ENCODE measurements around the gene TUFM. TPM values are rescaled to one million over a fixed set of nuclear protein-coding genes. Genes with fewer than 3 reads are reported as not detected.

The TUFM gene
- total RNA-seq, 4 donors from 2014 or later = 63.1 to 106 (median 82.8) TPM

GRCh38 chr16:28842696-28843095 lies 3.5 kb downstream of the TUFM start:
- Histone ChIP-seq H3K4me1 (peaks cover 20 to 35% (median 30%) of the 10 kb centered on the region in 4 donors), H3K36me3 (peaks cover 27 to 51% (median 43%) of the 10 kb centered on the region in 4 donors), H3K4me3 (no peak overlapping the region), H3K9me3 (no peaks in the 10 kb centered on the region), H3K27me3 (no peaks in the 10 kb centered on the region), H3K27ac (replicated peaks in 1 of 4) (no peak overlapping the region)
- TF ChIP-seq POLR2AphosphoS5 (IDR thresholded peaks at IDR 0.05) (no peak), CTCF (IDR thresholded peaks at IDR 0.05) (no peak), EP300 (IDR thresholded peaks at IDR 0.05) (no peak), POLR2A (IDR thresholded peaks at IDR 0.05; ENCODE audit: low read depth) (no peak)
- intact Hi-C loops (cut with DNase I) = loop anchor here (5.0 kb wide), 1 partner anchor 100 kb away; no protein-coding TSS in a partner anchor
- WGBS = 93% methylated on average over 7 of the region's 7 CpGs
- DNase-seq (ENCODE audit: extremely low spot score) = no peak

DNA sequence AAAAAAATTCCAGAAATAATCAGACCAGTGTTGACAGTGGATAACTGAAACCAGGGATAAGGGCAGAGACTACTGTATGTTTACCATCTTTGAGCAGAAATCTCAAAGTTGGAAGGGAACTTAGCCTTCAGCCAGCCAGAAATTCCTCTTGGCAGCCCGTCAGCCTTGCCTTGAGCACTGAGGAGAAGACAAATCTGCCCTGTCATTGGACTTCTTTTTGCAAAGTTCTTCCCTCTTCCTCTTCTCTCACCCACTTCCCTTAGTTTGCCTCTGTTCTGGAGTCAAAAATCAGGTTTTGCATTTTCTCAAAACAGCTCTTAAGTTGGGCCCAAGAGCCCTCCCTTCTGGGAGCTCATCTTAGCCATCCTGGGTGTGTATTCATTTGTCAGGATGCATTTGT lies 6.2 kb downstream of the TUFM start:
- no peak for DNase-seq (ENCODE audit: extremely low spot score)
- H3K4me1 ChIP-seq = peaks cover 3 to 17% (median 10%) of the 10 kb centered on the region in 4 donors
- no peak overlapping the region for H3K4me3 ChIP-seq
- TF ChIP-seq POLR2AphosphoS5 (IDR thresholded peaks at IDR 0.05) = no peak
- no peak for TF ChIP-seq POLR2A (IDR thresholded peaks at IDR 0.05; ENCODE audit: low read depth)
- no peak for TF ChIP-seq EP300 (IDR thresholded peaks at IDR 0.05)
- no peak for TF ChIP-seq CTCF (IDR thresholded peaks at IDR 0.05)
- intact Hi-C loops (cut with DNase I) = loop anchor here (5.0 kb wide), 1 partner anchor 102 kb away; no protein-coding TSS in a partner anchor
- no peaks in the 10 kb centered on the region for H3K9me3 ChIP-seq
- H3K27me3 ChIP-seq = no peaks in the 10 kb centered on the region
- H3K36me3 ChIP-seq = peaks cover 54 to 77% (median 70%) of the 10 kb centered on the region in 4 donors
- 4% methylated on average over 1 of the region's 1 CpG for WGBS
- peak overlapping the region in 1 of 4 donors; percentile 46 for H3K27ac ChIP-seq (replicated peaks in 1 of 4)

- TF ChIP-seq CTCF (IDR thresholded peaks at IDR 0.05) (no peak), EP300 (IDR thresholded peaks at IDR 0.05) (no peak), POLR2AphosphoS5 (IDR thresholded peaks at IDR 0.05) (no peak), POLR2A (IDR thresholded peaks at IDR 0.05; ENCODE audit: low read depth) (no peak)
- Histone ChIP-seq H3K27me3 (no peaks in the 10 kb centered on the region), H3K9me3 (no peaks in the 10 kb centered on the region), H3K27ac (replicated peaks in 1 of 4) (peak overlapping the region in 1 of 4 donors; percentile 46), H3K36me3 (peaks cover 55 to 77% (median 70%) of the 10 kb centered on the region in 4 donors), H3K4me3 (no peak overlapping the region), H3K4me1 (peaks cover 0 to 12% (median 4%) of the 10 kb centered on the region in 4 donors)
- DNase-seq (ENCODE audit: extremely low spot score) = no peak
- 91% methylated on average over 14 of the region's 14 CpGs for WGBS
- intact Hi-C loops (cut with DNase I) = no loop called here
Observed at GRCh38 chr16:28839004-28839639, 7.0 kb downstream of the TUFM start.

- peaks cover 55 to 77% (median 70%) of the 10 kb centered on the region in 4 donors for H3K36me3 ChIP-seq
- no peaks in the 10 kb centered on the region for H3K27me3 ChIP-seq
- no peak for TF ChIP-seq POLR2AphosphoS5 (IDR thresholded peaks at IDR 0.05)
- no peak for TF ChIP-seq EP300 (IDR thresholded peaks at IDR 0.05)
- no peak for TF ChIP-seq POLR2A (IDR thresholded peaks at IDR 0.05; ENCODE audit: low read depth)
- no peak for TF ChIP-seq CTCF (IDR thresholded peaks at IDR 0.05)
- no peak for DNase-seq (ENCODE audit: extremely low spot score)
- no peaks in the 10 kb centered on the region for H3K9me3 ChIP-seq
- H3K4me3 ChIP-seq = no peak overlapping the region
- H3K27ac ChIP-seq (replicated peaks in 1 of 4) = no peak overlapping the region
- H3K4me1 ChIP-seq = peaks cover 0 to 12% (median 4%) of the 10 kb centered on the region in 4 donors
- WGBS = 95% methylated on average over 1 of the region's 1 CpG
- intact Hi-C loops (cut with DNase I) = no loop called here
Observed at GRCh38 chr16:28838558-28838918, 7.6 kb downstream of the TUFM start.

Data from esophagus muscularis mucosa (tissue), 4 donors.